WERI-Rb-1 (cell line): ENCODE data around the gene MOSPD2.

Experiments
- DNase-seq: peaks from one replicate; pipeline ENCODE4 v3.0.0-alpha.2; 2020
- H3K27ac ChIP-seq: fragments of 250-450 bp; sonication (Bioruptor Pico); 2 replicates; pipeline ENCODE4 v1.5.1; 2020; ENCODE audit warnings: mild to moderate bottlenecking, moderate library complexity
- H3K27me3 ChIP-seq: fragments of 250-450 bp; sonication (Bioruptor Pico); 2 replicates; pipeline ENCODE4 v1.5.1; 2021; ENCODE audit warnings: mild to moderate bottlenecking, low read depth, moderate library complexity; ENCODE audit not compliant: insufficient read depth, severe bottlenecking
- H3K36me3 ChIP-seq: fragments of 250-450 bp; sonication (Bioruptor Pico); 2 replicates; pipeline ENCODE4 v1.5.1; 2020; ENCODE audit warnings: mild to moderate bottlenecking, moderate library complexity
- H3K4me3 ChIP-seq: 2 replicates; pipeline ENCODE4 v1.5.1; 2011; ENCODE audit warnings: low read depth, mild to moderate bottlenecking, control low read depth, low read length
- H3K9me3 ChIP-seq: fragments of 250-450 bp; sonication (Bioruptor Pico); 2 replicates; pipeline ENCODE4 v1.5.1; 2021; ENCODE audit warnings: mild to moderate bottlenecking, moderate library complexity; ENCODE audit not compliant: severe bottlenecking
- CTCF ChIP-seq: IDR thresholded peaks from 2 replicates; pipeline ENCODE4 v1.5.1; 2011; ENCODE audit warnings: low read depth, mild to moderate bottlenecking, control low read depth, inconsistent platforms, low read length

MOSPD2 gene

DNA sequence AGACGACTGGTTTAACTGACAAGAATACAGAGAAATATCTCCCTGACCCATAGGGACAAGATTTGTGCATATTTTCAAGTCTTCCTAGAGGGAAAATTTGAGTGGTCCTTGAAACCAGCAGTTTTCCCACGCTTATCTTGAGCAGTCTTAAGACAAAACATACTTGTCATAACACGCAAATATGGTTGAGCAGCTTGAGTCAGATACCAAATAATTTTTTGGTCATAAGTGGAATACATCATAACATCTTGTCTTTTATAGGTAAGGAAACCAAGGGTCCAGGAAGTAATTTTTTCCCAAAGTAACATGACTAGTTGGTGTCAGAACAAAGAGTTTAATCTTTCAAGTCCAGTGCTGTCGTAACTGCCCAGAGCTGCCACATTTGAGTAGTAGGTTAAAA lies 50.5 kb downstream of the MOSPD2 start:
- H3K36me3 ChIP-seq: no peaks in the 10 kb centered on the region
- H3K9me3 ChIP-seq: no peaks in the 10 kb centered on the region
- DNase-seq: no peak
- H3K27ac ChIP-seq: no peak overlapping the region
- peaks cover 9% of the 10 kb centered on the region for H3K27me3 ChIP-seq
- no peak for TF ChIP-seq CTCF
- H3K4me3 ChIP-seq: no peak overlapping the region

DNA sequence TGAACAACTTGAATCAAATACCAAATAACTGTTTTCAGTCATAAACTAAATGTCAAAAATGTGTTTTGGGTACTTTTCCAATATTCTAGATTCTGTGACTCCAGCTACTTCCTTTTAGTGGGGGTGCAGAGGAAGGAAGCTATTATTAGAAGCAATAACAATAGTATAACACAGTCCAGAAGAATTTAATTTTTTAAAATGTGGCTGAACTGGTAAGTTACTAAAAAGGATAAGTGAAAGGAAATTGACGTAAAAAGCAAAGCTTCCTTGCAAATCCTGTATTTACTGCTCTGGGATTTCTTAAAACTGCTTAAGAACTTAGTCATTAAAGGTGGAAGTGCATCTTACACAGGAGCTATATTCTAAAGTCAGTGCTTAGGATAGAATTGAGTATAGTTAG lies 53.2 kb downstream of the MOSPD2 start:
- no peak overlapping the region for H3K27ac ChIP-seq
- H3K27me3 ChIP-seq: peaks cover 13% of the 10 kb centered on the region
- H3K36me3 ChIP-seq: no peaks in the 10 kb centered on the region
- TF ChIP-seq CTCF: no peak
- no peak for DNase-seq
- H3K9me3 ChIP-seq: no peaks in the 10 kb centered on the region
- H3K4me3 ChIP-seq: no peak overlapping the region

GRCh38 chrX:14927401-14927800 lies 54.2 kb downstream of the MOSPD2 start:
- Histone ChIP-seq H3K27ac (no peak overlapping the region), H3K9me3 (no peaks in the 10 kb centered on the region), H3K36me3 (no peaks in the 10 kb centered on the region), H3K27me3 (peaks cover 13% of the 10 kb centered on the region), H3K4me3 (no peak overlapping the region)
- no peak for TF ChIP-seq CTCF
- no peak for DNase-seq

DNA sequence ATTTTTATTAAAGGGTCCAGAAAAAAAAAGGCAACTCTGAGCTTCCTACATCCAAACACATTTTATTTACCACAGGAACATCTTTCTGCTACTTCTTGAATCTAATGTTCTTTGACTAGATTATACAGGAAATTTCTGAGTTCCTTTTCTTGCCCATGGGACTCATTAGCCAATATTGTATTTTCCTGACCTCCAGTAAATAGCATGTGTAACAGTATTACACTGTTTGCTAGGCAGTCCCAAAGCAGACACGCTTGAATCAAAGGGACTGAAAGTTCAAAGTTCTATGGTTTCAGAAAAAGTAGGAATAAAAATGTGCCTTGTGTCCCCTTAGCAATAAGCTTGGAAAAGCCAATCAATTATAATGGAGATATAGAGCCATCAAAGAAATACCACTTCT lies 57.4 kb downstream of the MOSPD2 start:
- no peak for DNase-seq
- H3K4me3 ChIP-seq: no peak overlapping the region
- no peak for TF ChIP-seq CTCF
- H3K9me3 ChIP-seq: no peaks in the 10 kb centered on the region
- peaks cover 13% of the 10 kb centered on the region for H3K27me3 ChIP-seq
- no peaks in the 10 kb centered on the region for H3K36me3 ChIP-seq
- no peak overlapping the region for H3K27ac ChIP-seq

DNA sequence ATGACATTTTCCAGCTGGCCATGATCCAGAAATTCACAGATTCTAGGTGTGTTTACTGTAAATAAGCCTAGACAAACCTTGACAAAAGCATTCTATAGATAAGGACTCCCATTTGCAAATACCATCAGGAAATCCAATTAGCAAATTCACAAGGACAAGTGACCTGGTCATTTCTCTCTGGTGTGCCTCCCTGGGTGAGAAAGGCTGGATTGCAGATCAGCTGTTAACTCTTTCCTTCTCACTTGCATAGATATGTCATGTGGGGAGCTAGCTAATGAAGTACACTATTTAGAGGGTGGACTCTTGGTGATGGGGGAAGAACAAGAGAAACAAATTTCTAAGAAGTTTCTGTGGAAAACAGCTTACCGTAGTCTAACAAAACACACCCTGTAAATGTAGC lies 58.9 kb downstream of the MOSPD2 start:
- no peaks in the 10 kb centered on the region for H3K36me3 ChIP-seq
- no peak for DNase-seq

More for the DNA sequence above, 58.9 kb downstream of the MOSPD2 start:
- Histone ChIP-seq H3K27ac (no peak overlapping the region), H3K4me3 (no peak overlapping the region), H3K9me3 (no peaks in the 10 kb centered on the region), H3K27me3 (peaks cover 15% of the 10 kb centered on the region)
- no peak for TF ChIP-seq CTCF
